Loucy (cell line): ENCODE data around the gene TPK1.

Experiments used
- CTCF ChIP-seq: fragments of 200-600 bp; sonication (generic); conservative IDR thresholded peaks from 2 replicates; pipeline ENCODE4 v1.5.1; 2014; ENCODE audit warnings: mild to moderate bottlenecking, antibody characterized with exemption, low read length
- EZH2phosphoT487 ChIP-seq: fragments of 200-600 bp; IDR thresholded peaks from 2 replicates; pipeline ENCODE4 v1.6.1; 2018; ENCODE audit warnings: antibody characterized with exemption, mild to moderate bottlenecking, moderate library complexity, borderline replicate concordance

GRCh38 chr7:144720149-144720548 is 115.7 kb downstream of the TPK1 start:
- TF ChIP-seq CTCF (no peak), EZH2phosphoT487 (no peak)
